HEK293T (cell line): ENCODE data around the gene MANEAL.

Experiments used
- FOXA1 ChIP-seq: fragments of 450-650 bp; IDR thresholded peaks from 2 replicates; pipeline ENCODE4 v1.6.1; 2016; ENCODE audit warnings: mild to moderate bottlenecking
- SP1 ChIP-seq: fragments of 450-650 bp; IDR thresholded peaks from 2 replicates; pipeline ENCODE4 v1.6.1; 2017

- TF ChIP-seq FOXA1 (no peak), SP1 (no peak)
Measured at GRCh38 chr1:37844536-37844935, 50.9 kb downstream of the MANEAL start.
